Esophagus squamous epithelium (tissue), 4 donors: ENCODE results near the gene OR52E1.

Source experiments
- POLR2A ChIP-seq, 4 donors: fragments of 450-650 bp; IDR thresholded peaks; one replicate each; pipeline ENCODE4 v1.6.1; 2017; ENCODE audit warnings: antibody characterized with exemption in 4 of 4, mild to moderate bottlenecking in 4 of 4, moderate library complexity in 3 of 4
- TF ChIP-seq, protein P1 (sequence below), 6 experiments: fragments of 450-650 bp in 4 of 6; fragments of 200-600 bp in 2 of 6; sonication (generic) in 2 of 6; IDR thresholded peaks; one replicate each; pipeline ENCODE4 v1.5.1; 2016 to 2019; ENCODE audit warnings: antibody characterized with exemption in 6 of 6, mild to moderate bottlenecking in 4 of 6, moderate library complexity in 4 of 6

DNA sequence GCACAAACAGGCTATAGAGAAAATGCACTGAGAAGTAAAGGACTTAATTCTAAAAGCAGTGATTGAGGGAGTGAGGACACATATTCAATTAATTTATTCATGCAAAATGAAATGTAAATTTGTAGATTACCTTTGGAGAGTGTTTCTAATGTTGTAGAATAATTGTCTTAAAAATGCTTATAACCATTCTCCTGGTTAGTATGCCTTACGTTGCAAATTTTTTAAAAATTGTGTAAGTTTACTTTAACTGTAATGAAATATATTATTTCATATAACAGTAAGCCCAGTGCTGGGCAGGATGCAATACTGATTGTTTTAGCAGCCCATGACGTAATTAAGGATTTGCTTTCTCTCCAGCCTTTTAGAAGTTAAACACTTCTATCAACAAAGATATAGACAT is 26.6 kb downstream of the OR52E1 start:
- TF ChIP-seq, protein P1, sequence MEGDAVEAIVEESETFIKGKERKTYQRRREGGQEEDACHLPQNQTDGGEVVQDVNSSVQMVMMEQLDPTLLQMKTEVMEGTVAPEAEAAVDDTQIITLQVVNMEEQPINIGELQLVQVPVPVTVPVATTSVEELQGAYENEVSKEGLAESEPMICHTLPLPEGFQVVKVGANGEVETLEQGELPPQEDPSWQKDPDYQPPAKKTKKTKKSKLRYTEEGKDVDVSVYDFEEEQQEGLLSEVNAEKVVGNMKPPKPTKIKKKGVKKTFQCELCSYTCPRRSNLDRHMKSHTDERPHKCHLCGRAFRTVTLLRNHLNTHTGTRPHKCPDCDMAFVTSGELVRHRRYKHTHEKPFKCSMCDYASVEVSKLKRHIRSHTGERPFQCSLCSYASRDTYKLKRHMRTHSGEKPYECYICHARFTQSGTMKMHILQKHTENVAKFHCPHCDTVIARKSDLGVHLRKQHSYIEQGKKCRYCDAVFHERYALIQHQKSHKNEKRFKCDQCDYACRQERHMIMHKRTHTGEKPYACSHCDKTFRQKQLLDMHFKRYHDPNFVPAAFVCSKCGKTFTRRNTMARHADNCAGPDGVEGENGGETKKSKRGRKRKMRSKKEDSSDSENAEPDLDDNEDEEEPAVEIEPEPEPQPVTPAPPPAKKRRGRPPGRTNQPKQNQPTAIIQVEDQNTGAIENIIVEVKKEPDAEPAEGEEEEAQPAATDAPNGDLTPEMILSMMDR (IDR thresholded peaks at IDR 0.05) = no peak
- no peak for TF ChIP-seq POLR2A (IDR thresholded peaks at IDR 0.05)
